Smooth muscle cell (in vitro differentiated cells): Measurements from ENCODE around the gene WIPF3. TPM values are rescaled to one million over a fixed set of nuclear protein-coding genes. Genes with fewer than 3 reads are reported as not detected.

ENCODE experiments used
- DNase-seq: peaks from one replicate; lab custom pipeline; 2025; ENCODE audit not compliant: unreplicated experiment; lab: John Stamatoyannopoulos, UW
- H2AFZ ChIP-seq: fragments of 200-600 bp; sonication (generic); 2 replicates; pipeline ENCODE4 v1.6.0; 2016; ENCODE audit warnings: antibody characterized with exemption, low read depth, mild to moderate bottlenecking
- H3F3A ChIP-seq: fragments of 200-600 bp; sonication (generic); 2 replicates; pipeline ENCODE4 v1.6.0; 2017; ENCODE audit warnings: antibody characterized with exemption, low read depth
- H3K27ac ChIP-seq: fragments of 200-600 bp; sonication (generic); 2 replicates; pipeline ENCODE4 v1.5.1; 2016; ENCODE audit warnings: low read depth, mild to moderate bottlenecking
- H3K27me3 ChIP-seq: fragments of 200-600 bp; sonication (generic); 2 replicates; pipeline ENCODE4 v1.6.1; 2016; ENCODE audit warnings: low read depth, mild to moderate bottlenecking
- H3K36me3 ChIP-seq: fragments of 200-600 bp; sonication (generic); 2 replicates; pipeline ENCODE4 v1.5.1; 2016; ENCODE audit warnings: low read depth
- H3K4me1 ChIP-seq: fragments of 200-600 bp; sonication (generic); 2 replicates; pipeline ENCODE4 v1.5.1; 2016; ENCODE audit warnings: low read depth
- H3K4me2 ChIP-seq: fragments of 200-600 bp; sonication (generic); 2 replicates; pipeline ENCODE4 v1.6.0; 2016; ENCODE audit warnings: mild to moderate bottlenecking
- H3K4me3 ChIP-seq: fragments of 200-600 bp; sonication (generic); 2 replicates; pipeline ENCODE4 v1.5.1; 2016; ENCODE audit warnings: mild to moderate bottlenecking
- H3K79me2 ChIP-seq: fragments of 200-600 bp; sonication (generic); 2 replicates; pipeline ENCODE4 v1.6.0; 2016; ENCODE audit warnings: low read depth, mild to moderate bottlenecking
- H3K9ac ChIP-seq: fragments of 200-600 bp; sonication (generic); 2 replicates; pipeline ENCODE4 v1.6.0; 2016; ENCODE audit warnings: low read depth
- H3K9me3 ChIP-seq: fragments of 200-600 bp; sonication (generic); replicated peaks from 2 replicates; pipeline ENCODE4 v1.5.1; 2016; ENCODE audit warnings: low read depth
- H4K20me1 ChIP-seq: fragments of 200-600 bp; sonication (generic); 2 replicates; pipeline ENCODE4 v1.6.0; 2016; ENCODE audit warnings: low read depth
- WGBS: methylation state at CpG from one replicate; pipeline ENCODE4 v1.1.7; 2016; ENCODE audit warnings: low lambda C conversion rate; 5-methylcytosine and 5-hydroxymethylcytosine counted together
- polyA plus RNA-seq: library from polyadenylated mRNA; unstranded; fragments of >200 nt; fragmentation: Nextera tagmentation; extraction: Ambion mirVana; gene quantifications from 2 replicates; pipeline ENCODE4 v1.2.1, GENCODE V29; 2016
- total RNA-seq: library from RNA; depleted of rRNA; stranded (reverse); fragments of >200 nt; gene quantifications from 2 replicates; pipeline ENCODE4 v1.2.3, GENCODE V29; 2014
- TF ChIP-seq, protein P1 (sequence below): fragments of 200-600 bp; sonication (generic); IDR thresholded peaks from 2 replicates; pipeline ENCODE4 v1.5.1; 2017; ENCODE audit warnings: borderline replicate concordance, mild to moderate bottlenecking, antibody characterized with exemption; ENCODE audit not compliant: insufficient read depth, poor library complexity, severe bottlenecking

Gene WIPF3
- total and polyA plus RNA-seq, 2 experiments from 2014 or later, result 0.22 TPM; not detected in 1

DNA sequence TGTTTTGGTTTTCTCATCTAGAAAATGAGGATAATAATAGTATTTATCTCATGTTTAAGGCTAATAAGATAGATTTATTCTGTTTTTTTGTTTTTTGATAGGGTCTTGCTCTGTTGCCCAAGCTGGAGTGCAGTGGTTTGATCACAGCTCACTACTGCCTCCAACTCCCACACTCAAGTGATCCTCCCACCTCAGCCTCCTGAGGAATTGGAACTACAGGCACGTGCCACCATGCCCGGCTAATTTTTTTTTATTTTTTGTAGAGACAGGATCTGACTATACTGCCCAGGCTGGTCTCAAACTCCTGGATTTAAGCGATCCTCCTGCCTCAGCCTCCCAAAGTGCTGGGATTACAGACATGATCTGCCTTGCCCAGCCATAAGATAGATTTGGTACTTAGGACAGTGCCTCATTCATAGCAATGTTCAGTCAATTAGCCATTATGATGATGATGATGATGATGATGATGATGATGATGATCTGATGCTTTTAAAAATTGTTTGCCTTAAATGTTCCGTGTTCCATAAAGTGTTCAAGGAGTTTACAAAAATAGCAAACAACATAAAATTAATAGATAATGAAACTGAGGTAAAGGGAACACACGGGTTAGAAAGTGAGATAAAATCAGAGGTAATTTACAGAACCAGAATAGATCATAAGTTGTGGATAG lies 4.6 kb downstream of the WIPF3 start:
- Histone ChIP-seq H3K27me3 (peaks cover 81% of the 10 kb centered on the region), H3F3A (no peaks in the 10 kb centered on the region)
- TF ChIP-seq, protein P1, sequence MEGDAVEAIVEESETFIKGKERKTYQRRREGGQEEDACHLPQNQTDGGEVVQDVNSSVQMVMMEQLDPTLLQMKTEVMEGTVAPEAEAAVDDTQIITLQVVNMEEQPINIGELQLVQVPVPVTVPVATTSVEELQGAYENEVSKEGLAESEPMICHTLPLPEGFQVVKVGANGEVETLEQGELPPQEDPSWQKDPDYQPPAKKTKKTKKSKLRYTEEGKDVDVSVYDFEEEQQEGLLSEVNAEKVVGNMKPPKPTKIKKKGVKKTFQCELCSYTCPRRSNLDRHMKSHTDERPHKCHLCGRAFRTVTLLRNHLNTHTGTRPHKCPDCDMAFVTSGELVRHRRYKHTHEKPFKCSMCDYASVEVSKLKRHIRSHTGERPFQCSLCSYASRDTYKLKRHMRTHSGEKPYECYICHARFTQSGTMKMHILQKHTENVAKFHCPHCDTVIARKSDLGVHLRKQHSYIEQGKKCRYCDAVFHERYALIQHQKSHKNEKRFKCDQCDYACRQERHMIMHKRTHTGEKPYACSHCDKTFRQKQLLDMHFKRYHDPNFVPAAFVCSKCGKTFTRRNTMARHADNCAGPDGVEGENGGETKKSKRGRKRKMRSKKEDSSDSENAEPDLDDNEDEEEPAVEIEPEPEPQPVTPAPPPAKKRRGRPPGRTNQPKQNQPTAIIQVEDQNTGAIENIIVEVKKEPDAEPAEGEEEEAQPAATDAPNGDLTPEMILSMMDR, result no peak

DNA sequence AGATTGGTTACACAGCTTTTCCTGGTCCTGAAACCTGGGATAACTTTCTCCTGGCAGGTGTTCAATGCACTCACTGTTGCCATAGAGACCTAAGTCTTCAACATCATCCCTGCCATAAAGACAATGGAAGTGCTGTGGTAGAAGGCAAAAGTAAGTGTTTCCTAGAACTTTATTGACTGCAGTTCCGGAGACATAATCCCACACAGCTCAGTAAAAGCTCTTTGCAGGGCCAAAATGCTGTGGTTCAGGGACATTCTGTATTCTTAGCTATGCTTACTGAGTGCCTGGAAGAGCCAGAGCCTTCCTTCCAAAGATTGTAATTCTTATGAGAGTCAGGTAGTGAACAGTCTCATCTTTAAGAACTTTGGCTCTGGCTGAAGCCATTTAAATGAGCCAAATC lies 5.3 kb downstream of the WIPF3 start:
- TF ChIP-seq, protein P1, result no peak
- H3K79me2 ChIP-seq, result no peaks in the 10 kb centered on the region
- no peaks in the 10 kb centered on the region for H4K20me1 ChIP-seq
- no peak overlapping the region for H3K4me2 ChIP-seq
- H3K4me1 ChIP-seq, result peaks cover 11% of the 10 kb centered on the region
- no peaks in the 10 kb centered on the region for H3F3A ChIP-seq
- no peak overlapping the region for H3K9ac ChIP-seq
- no peaks in the 10 kb centered on the region for H3K36me3 ChIP-seq
- 67% methylated on average over 1 of the region's 1 CpG for WGBS
- no peak overlapping the region for H2AFZ ChIP-seq
- no peaks in the 10 kb centered on the region for H3K9me3 ChIP-seq
- no peak overlapping the region for H3K27ac ChIP-seq
- DNase-seq, result no peak
- peaks cover 74% of the 10 kb centered on the region for H3K27me3 ChIP-seq
- no peak overlapping the region for H3K4me3 ChIP-seq

More for the DNA sequence above, 4.6 kb downstream of the WIPF3 start:
- Histone ChIP-seq H3K4me3 (no peak overlapping the region), H3K79me2 (no peaks in the 10 kb centered on the region), H3K27ac (no peak overlapping the region), H4K20me1 (no peaks in the 10 kb centered on the region), H3K4me1 (peaks cover 11% of the 10 kb centered on the region), H3K36me3 (no peaks in the 10 kb centered on the region), H3K4me2 (no peak overlapping the region), H3K9me3 (no peaks in the 10 kb centered on the region), H3K9ac (no peak overlapping the region), H2AFZ (no peak overlapping the region)
- DNase-seq, result no peak
- WGBS, result 83% methylated on average over 5 of the region's 5 CpGs

DNA sequence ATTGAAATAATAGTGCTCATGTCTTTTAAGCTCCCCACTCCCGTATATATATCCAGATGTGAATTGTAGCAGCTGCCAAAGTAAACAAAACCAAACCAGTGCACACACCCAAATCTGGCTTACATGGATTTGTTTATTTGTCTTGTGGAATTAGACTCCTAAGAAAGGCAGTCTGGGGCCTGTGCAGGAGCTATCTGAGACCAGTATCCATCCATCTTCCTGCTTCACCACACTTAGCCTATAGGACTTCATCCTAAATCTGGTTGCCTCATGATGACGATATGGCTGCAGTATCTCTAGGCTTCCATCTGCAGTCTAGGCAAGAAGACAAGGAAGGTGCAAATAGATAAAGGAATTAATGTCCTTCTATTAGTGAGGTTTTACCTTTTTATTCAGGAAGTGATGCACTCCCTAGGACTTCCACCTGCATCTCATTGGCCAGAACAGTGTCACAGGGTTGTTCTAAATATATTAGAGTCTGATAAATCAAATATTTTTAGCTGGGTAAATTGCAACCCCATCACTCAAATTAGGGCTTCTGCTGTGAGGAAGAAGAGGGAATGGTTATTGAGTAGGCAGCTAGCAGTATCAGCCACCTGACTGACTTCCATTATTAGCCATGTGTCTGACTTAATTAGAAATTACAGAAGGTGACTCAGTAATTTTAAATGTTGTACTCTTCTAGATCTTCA lies 6.0 kb downstream of the WIPF3 start:
- WGBS, result 67% methylated on average over 2 of the region's 2 CpGs
- Histone ChIP-seq H3K36me3 (no peaks in the 10 kb centered on the region), H3K4me1 (peaks cover 8% of the 10 kb centered on the region)

More for the DNA sequence above, 6.0 kb downstream of the WIPF3 start:
- H4K20me1 ChIP-seq, result no peaks in the 10 kb centered on the region
- H3K9ac ChIP-seq, result no peak overlapping the region
- DNase-seq, result no peak
- TF ChIP-seq, protein P1, result no peak
- no peak overlapping the region for H2AFZ ChIP-seq
- peaks cover 67% of the 10 kb centered on the region for H3K27me3 ChIP-seq
- H3K27ac ChIP-seq, result no peak overlapping the region
- no peaks in the 10 kb centered on the region for H3K9me3 ChIP-seq
- H3K79me2 ChIP-seq, result no peaks in the 10 kb centered on the region
- no peaks in the 10 kb centered on the region for H3F3A ChIP-seq
- H3K4me3 ChIP-seq, result no peak overlapping the region
- no peak overlapping the region for H3K4me2 ChIP-seq
